HG02623 (cell line): ENCODE measurements around the gene TSC2.
"Not testable (repeated sequence)": the region's sequence is repeated elsewhere in the genome, so short reads cannot be mapped to it uniquely, and the experiment has no call there.

Experiments used
- ATAC-seq: cut with Tn5 transposase; IDR thresholded peaks from one replicate; pipeline ENCODE4 v1.9.1; 2021; ENCODE audit warnings: moderate library complexity; ENCODE audit not compliant: unreplicated experiment

Gene TSC2

GRCh38 chr16:2009791-2010510, 37.8 kb upstream of the TSC2 start, which contains the start of gene ZNF598:
TSS of gene ZNF598 (minus strand) at chr16:2009821.
- peak; percentile 65 for ATAC-seq

DNA sequence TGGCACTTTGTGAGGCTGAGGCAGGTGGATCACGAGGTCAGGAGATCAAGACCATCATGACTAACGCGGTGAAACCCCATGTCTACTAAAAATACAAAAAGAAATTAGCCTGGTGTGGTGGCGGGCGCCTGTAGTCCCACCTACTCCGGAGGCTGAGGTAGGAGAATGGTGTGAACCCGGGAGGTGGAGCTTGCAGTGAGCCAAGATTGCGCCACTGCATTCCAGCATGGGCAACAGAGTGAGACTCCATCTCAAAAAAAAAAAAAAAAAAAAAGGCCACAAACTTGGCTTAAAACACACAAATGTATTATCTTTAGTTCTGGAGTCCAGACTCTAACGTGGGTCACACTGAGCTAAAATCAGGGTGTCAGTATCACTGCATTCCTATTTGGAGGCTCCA, 36.1 kb upstream of the TSC2 start:
- ATAC-seq: not testable (repeated sequence)

DNA sequence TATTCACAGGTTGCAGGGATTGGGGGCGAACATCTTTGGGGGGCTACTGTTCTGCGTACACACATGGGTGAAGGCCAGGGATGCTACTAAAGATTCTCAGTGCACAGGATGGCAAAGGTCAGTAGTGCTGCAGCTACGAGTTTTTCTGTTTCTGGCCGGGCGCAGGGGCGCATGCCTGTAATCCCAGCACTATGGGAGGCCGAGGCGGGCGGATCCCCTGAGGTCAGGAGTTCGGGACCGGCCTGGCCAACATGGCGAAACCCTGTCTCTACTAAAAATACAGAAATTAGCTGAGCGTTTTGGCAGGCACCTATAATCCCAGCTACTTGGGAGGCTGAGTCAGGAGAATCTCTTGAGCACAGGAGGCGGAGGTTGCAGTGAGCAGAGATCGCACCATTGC, 34.3 kb upstream of the TSC2 start:
- no peak for ATAC-seq

DNA sequence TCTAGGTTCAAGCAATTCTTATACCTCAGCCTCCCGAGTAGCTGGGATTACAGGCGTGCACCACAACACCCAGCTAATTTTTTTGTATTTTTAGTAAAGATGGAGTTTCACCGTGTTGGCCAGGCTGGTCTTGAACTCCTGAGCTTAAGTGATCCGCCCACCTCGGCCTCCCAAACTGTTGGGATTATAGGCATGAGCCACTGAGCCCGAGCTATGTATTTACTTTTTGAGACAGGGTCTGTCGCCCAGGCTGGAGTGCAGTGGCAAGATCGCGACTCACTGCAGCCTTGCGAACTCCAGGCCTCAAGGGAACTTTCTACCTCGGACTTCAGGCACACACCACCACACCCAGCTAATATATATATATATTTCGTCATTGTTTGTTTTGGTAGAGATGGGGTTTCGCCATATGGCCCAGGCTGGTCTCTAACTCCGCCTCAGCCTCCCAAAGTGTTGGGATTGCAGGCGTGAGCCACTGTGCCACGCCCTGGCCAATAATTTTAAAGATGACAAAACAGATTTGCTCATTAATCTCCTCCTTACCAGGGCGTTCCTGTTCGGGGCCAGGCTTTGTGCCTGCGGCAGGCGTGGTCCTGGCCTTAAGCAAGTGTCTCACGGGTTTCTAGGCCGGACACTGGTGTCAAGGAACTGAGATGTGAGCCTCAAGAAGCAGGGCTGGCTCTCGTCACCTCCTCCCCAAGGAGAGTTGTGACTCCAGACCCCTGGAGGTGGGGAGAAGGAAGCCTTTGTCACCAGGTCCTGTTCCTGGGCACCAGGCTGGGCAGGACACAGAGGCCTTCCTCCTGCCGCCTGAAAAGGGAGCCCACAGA, 32.5 kb upstream of the TSC2 start:
- no peak for ATAC-seq

GRCh38 chr16:2015947-2016208, 31.9 kb upstream of the TSC2 start:
- no peak for ATAC-seq

DNA sequence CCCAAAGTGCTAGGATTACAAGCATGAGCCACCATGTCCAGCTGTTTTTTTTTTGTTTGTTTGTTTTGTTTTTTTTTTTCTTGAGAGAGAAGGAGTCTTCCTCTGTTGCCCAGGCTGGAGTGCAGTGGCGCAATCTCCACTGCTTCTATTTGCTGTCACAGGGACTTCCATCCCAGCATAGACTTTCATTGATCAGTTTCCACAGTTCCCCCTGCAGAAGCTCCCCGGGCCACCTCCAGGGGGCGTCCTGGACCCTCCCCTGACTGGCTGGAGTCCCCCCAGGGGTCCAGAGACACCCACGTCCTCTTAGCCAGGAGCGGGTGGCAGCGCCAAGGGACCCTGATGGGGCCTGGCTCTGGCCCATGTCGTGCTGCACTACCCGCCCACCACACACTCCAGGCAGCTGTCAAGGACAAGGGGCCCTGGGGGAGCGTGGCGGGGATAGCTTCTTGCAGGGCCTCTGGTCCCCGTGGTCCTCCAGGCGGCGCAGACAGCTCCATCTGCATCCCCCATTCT, 31.3 kb upstream of the TSC2 start:
- no peak for ATAC-seq

DNA sequence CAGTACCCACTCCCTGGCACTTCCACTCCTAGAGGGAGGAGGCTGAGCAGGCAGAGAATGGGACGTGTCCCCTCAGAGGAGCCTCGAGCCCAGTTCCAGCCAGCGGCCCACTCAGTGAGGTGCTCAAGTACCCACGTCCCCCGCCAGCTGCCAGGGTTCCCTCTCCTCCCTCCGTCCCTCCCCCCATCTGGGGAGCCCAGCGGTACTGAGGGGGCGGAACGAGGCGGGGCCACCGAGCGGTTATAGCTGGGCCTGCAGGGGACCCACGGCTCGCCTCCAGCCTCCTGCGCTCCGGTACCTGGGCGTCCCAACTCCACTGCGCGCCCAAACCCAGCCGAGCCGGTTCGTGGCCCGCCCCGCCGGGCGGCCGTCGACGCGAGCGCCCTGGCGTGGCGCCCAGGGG, 28.3 kb upstream of the TSC2 start, which contains the start of gene NPW:
Gene NPW, plus strand, starts transcription at position 268 of the 403 bp plus-strand sequence.
- ATAC-seq: no peak

GRCh38 chr16:2019921-2020831, 27.6 kb upstream of the TSC2 start:
- ATAC-seq: no peak

- no peak for ATAC-seq
Measured at GRCh38 chr16:2022723-2023091, 25.1 kb upstream of the TSC2 start.

GRCh38 chr16:2023092-2024031, 24.4 kb upstream of the TSC2 start:
- peak; percentile 70 for ATAC-seq

DNA sequence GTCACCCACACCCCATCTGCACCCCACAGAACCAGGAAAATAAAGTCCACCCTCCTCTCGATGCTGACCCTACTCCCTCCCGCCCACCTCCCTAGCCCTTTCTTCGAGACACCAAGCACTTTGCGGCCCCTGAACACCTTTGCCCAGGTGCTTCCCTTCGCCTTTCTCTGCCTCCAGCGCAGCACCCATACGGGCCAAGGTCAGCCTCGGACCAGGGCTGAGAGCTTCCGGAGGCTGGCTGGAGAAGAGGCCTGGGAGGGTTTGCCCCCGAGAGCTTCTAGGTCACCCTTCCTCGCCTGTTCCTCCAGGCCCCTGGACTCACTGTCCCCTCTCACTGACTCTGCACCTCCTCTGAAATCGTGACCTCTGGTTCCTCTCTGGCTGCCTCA, 23.8 kb upstream of the TSC2 start:
- no peak for ATAC-seq

- no peak for ATAC-seq
Measured at GRCh38 chr16:2025251-2025650, 22.5 kb upstream of the TSC2 start.

- no peak for ATAC-seq
Measured at GRCh38 chr16:2025878-2026460, 21.8 kb upstream of the TSC2 start.

GRCh38 chr16:2026461-2027023, 21.2 kb upstream of the TSC2 start, which contains the start of gene NHERF2:
TSS of gene NHERF2 (plus strand) at chr16:2026902. CDS start at chr16:2027006, 104 bp downstream.
- no peak for ATAC-seq

- no peak for ATAC-seq
Measured at GRCh38 chr16:2027024-2028010, 20.5 kb upstream of the TSC2 start.

GRCh38 chr16:2028146-2028545, 19.6 kb upstream of the TSC2 start:
- no peak for ATAC-seq

DNA sequence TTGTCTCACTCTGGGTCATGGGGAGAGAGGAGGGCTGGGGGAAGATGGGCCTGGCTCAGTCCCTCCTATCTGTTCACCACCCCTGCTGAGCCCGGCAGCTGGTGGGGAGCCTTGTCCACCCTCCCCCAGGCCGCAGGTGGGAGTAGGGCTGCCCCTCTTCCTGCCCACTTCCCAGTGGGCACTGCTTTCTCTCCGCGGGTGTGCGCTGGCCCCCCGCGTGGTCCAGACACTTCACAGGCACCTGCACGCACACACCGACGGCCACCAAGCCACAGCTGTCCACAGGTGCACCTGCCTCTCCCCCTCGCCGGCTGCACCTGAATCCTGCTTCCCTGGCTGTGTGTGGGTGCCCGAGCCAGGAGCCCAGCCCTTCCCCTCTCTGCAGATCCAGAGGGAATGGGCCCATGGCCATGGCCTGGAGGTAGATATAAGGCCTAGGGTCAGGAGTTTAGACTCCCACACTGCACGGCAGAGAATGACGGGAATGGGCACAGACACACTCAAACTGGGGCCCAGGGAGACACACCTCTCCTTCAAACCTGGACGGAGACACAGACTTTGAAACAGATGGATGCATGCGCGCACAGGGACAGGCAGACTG, 19.1 kb upstream of the TSC2 start:
- no peak for ATAC-seq

GRCh38 chr16:2029350-2029749, 18.4 kb upstream of the TSC2 start:
- no peak for ATAC-seq
